ENCODE measurements around the gene THAP10. TPM values are rescaled to one million over a fixed set of nuclear protein-coding genes. Genes with fewer than 3 reads are reported as not detected.

The THAP10 gene
- total RNA-seq, 1 donor from 2014 or later, result 2.7 TPM

- peaks cover 0 to 18% of the 10 kb centered on the region in 2 donors for H3K36me3 ChIP-seq
- DNase-seq (ENCODE audit: extremely low spot score in 2 of 2), result no peak
- H3K27ac ChIP-seq, result no peak overlapping the region
- H3K4me1 ChIP-seq, result no peaks in the 10 kb centered on the region
- intact Hi-C loops (cut with DNase I), result no loop called here
- H3K27me3 ChIP-seq, result no peaks in the 10 kb centered on the region
- TF ChIP-seq CTCF (IDR thresholded peaks at IDR 0.05), result no peak
- no peak for TF ChIP-seq POLR2A (IDR thresholded peaks at IDR 0.05)
- TF ChIP-seq POLR2AphosphoS5 (IDR thresholded peaks at IDR 0.05; ENCODE audit: insufficient read depth in 1 of 2, low read depth in 1 of 2), result no peak
- no peak overlapping the region for H3K4me3 ChIP-seq
- H3K9me3 ChIP-seq, result peaks cover 7% of the 10 kb centered on the region
Measured at GRCh38 chr15:70907784-70908471, 15.7 kb upstream of the THAP10 start.

- Histone ChIP-seq H3K27me3 (no peaks in the 10 kb centered on the region), H3K27ac (no peak overlapping the region), H3K4me1 (no peaks in the 10 kb centered on the region), H3K36me3 (peaks cover 0 to 18% of the 10 kb centered on the region in 2 donors), H3K4me3 (no peak overlapping the region), H3K9me3 (peaks cover 7% of the 10 kb centered on the region)
- intact Hi-C loops (cut with DNase I), result no loop called here
- no peak for DNase-seq (ENCODE audit: extremely low spot score in 2 of 2)
- TF ChIP-seq POLR2AphosphoS5 (IDR thresholded peaks at IDR 0.05; ENCODE audit: insufficient read depth in 1 of 2, low read depth in 1 of 2) (no peak), CTCF (IDR thresholded peaks at IDR 0.05) (no peak)
Measured at GRCh38 chr15:70906842-70907241, 14.6 kb upstream of the THAP10 start.

- intact Hi-C loops (cut with DNase I), result no loop called here
- H3K27me3 ChIP-seq, result no peaks in the 10 kb centered on the region
- H3K36me3 ChIP-seq, result peaks cover 0 to 13% of the 10 kb centered on the region in 2 donors
- H3K27ac ChIP-seq, result no peak overlapping the region
- H3K4me3 ChIP-seq, result no peak overlapping the region
- H3K4me1 ChIP-seq, result no peaks in the 10 kb centered on the region
- no peaks in the 10 kb centered on the region for H3K9me3 ChIP-seq
- TF ChIP-seq POLR2A (IDR thresholded peaks at IDR 0.05) (no peak), CTCF (IDR thresholded peaks at IDR 0.05) (no peak), POLR2AphosphoS5 (IDR thresholded peaks at IDR 0.05; ENCODE audit: insufficient read depth in 1 of 2, low read depth in 1 of 2) (peak in 1 of 2 donors; percentile 34)
- DNase-seq (ENCODE audit: extremely low spot score in 2 of 2), result no peak
Measured at GRCh38 chr15:70902107-70902506, 9.9 kb upstream of the THAP10 start.

- no peaks in the 10 kb centered on the region for H3K36me3 ChIP-seq
- H3K4me3 ChIP-seq, result peak overlapping the region; percentile 84 to 90
- no peaks in the 10 kb centered on the region for H3K9me3 ChIP-seq
- peak overlapping the region; percentile 78 for H3K27ac ChIP-seq
- intact Hi-C loops (cut with DNase I), result no loop called here
- H3K27me3 ChIP-seq, result no peaks in the 10 kb centered on the region
- DNase-seq (ENCODE audit: extremely low spot score in 2 of 2), result no peak
- TF ChIP-seq POLR2AphosphoS5 (IDR thresholded peaks at IDR 0.05; ENCODE audit: insufficient read depth in 1 of 2, low read depth in 1 of 2) (no peak), CTCF (IDR thresholded peaks at IDR 0.05) (peak in 2 of 3 experiments; percentile 19 to 37)
- peaks cover 14% of the 10 kb centered on the region for H3K4me1 ChIP-seq
Measured at GRCh38 chr15:70892912-70893560, 803 bp upstream of the THAP10 start.

GRCh38 chr15:70882361-70882760 lies 9.9 kb downstream of the THAP10 start:
- DNase-seq (ENCODE audit: extremely low spot score in 2 of 2), result no peak
- H3K4me1 ChIP-seq, result no peaks in the 10 kb centered on the region
- intact Hi-C loops (cut with DNase I), result no loop called here

More at GRCh38 chr15:70882361-70882760, 9.9 kb downstream of the THAP10 start:
- H3K36me3 ChIP-seq, result no peaks in the 10 kb centered on the region
- no peak overlapping the region for H3K27ac ChIP-seq
- H3K9me3 ChIP-seq, result no peaks in the 10 kb centered on the region
- H3K4me3 ChIP-seq, result no peak overlapping the region
- H3K27me3 ChIP-seq, result no peaks in the 10 kb centered on the region
- no peak for TF ChIP-seq CTCF (IDR thresholded peaks at IDR 0.05)
- no peak for TF ChIP-seq POLR2A (IDR thresholded peaks at IDR 0.05)
- TF ChIP-seq POLR2AphosphoS5 (IDR thresholded peaks at IDR 0.05; ENCODE audit: insufficient read depth in 1 of 2, low read depth in 1 of 2), result no peak
